ENCODE measurements around the gene TFB2M. TPM values are rescaled to one million over a fixed set of nuclear protein-coding genes. Genes with fewer than 3 reads are reported as not detected.

The TFB2M gene
- total RNA-seq, 1 donor from 2014 or later: 16.8 TPM

DNA sequence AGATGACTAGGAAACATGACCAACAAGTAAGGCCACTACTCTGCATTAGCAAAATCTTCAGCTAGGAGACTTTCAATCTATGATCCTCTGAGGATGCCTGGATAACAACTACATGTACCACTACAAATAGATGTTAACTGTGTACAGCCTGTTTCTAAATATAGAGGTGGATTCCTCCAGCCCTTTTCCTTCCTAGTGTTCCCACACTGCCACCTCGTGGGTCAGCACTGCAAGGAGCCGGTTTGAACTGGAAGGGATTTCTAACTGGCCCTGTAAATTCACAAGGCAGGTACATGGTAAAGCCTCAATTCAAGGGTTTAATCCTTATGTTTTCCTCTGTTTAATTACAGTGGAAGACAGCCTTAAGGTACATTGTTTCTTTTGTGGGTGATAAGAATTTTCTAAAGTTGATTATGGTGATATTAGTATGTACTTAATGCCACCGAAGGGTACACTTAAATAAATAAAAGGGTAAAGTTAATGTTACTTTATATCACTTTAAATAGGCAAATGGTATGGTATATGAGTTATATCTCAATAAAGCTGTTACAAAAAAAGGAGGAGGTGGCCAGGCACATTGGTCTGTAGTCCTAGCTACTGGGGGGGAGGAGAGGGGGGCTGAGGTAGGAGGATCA lies 73.3 kb downstream of the TFB2M start:
- Histone ChIP-seq H3K27me3 (ENCODE audit: control insufficient read depth, insufficient read depth, low read length) (no peaks in the 10 kb centered on the region), H3K4me3 (ENCODE audit: low read depth, low read length) (no peak overlapping the region), H3K36me3 (ENCODE audit: control insufficient read depth, insufficient read depth, low read length) (no peaks in the 10 kb centered on the region)
- FAIRE-seq (no peak), DNase-seq (ENCODE audit: low read depth) (peak; percentile 63)
- TF ChIP-seq, protein P1, sequence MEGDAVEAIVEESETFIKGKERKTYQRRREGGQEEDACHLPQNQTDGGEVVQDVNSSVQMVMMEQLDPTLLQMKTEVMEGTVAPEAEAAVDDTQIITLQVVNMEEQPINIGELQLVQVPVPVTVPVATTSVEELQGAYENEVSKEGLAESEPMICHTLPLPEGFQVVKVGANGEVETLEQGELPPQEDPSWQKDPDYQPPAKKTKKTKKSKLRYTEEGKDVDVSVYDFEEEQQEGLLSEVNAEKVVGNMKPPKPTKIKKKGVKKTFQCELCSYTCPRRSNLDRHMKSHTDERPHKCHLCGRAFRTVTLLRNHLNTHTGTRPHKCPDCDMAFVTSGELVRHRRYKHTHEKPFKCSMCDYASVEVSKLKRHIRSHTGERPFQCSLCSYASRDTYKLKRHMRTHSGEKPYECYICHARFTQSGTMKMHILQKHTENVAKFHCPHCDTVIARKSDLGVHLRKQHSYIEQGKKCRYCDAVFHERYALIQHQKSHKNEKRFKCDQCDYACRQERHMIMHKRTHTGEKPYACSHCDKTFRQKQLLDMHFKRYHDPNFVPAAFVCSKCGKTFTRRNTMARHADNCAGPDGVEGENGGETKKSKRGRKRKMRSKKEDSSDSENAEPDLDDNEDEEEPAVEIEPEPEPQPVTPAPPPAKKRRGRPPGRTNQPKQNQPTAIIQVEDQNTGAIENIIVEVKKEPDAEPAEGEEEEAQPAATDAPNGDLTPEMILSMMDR (IDR thresholded peaks at IDR 0.05; ENCODE audit: insufficient read depth, low read length, severe bottlenecking): peak; percentile 69

DNA sequence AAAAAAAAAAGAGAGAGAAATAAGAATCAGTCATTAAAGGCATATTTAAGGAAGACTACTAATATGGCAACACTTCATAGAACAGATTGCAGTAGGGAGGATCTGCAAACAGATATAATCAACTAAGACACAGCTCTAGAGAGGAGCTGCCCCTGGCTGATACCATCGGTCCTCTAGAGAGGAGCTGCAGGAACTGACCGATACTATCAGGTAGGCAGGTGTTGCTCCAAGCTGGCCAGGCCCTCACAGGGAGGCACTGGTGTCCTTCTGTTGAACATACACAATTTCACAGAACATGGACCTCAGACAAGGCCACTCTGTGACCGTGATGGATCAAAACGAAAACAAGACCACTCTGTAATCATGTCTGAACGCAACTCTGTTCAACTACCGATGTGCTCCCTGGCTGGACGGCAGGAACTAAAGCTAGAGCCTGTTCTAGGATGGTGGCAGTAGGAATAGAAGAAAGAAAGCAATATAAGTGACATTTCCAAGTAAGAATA lies 74.5 kb downstream of the TFB2M start:
- no peaks in the 10 kb centered on the region for H3K27me3 ChIP-seq (ENCODE audit: control insufficient read depth, insufficient read depth, low read length)
- no peak for FAIRE-seq
- H3K36me3 ChIP-seq (ENCODE audit: control insufficient read depth, insufficient read depth, low read length): no peaks in the 10 kb centered on the region
- DNase-seq (ENCODE audit: low read depth): no peak
- no peak overlapping the region for H3K4me3 ChIP-seq (ENCODE audit: low read depth, low read length)
- TF ChIP-seq, protein P1 (IDR thresholded peaks at IDR 0.05; ENCODE audit: insufficient read depth, low read length, severe bottlenecking): no peak

Other genes with a start within 250 kb of the TFB2M start
- 6.8 and 17.4 TPM in 2 replicates for gene SMYD3, start 59.0 kb downstream of the TFB2M start, total RNA-seq
- gene CNST, start 195 bp upstream of the TFB2M start, total RNA-seq: 10.3 and 12.0 TPM in 2 replicates
- 3.7 and 4.9 TPM in 2 replicates for gene SCCPDH, start 158.1 kb upstream of the TFB2M start, total RNA-seq

Data from bronchial epithelial cell (primary cell).